Activated T-helper 17 cell treated with anti-CD3 and anti-CD28 coated beads, Interleukin-2, amount 50 U/mL, for 72 hours (primary cell): Measurements from ENCODE around the gene ECT2L. TPM values are rescaled to one million over a fixed set of nuclear protein-coding genes. Genes with fewer than 3 reads are reported as not detected.

Source experiments
- ATAC-seq: fragments of 150-1000 bp; cut with Tn5 transposase; replicated peaks from 2 replicates; pipeline ENCODE4 v1.10.0; 2021; ENCODE audit warnings: mild to moderate bottlenecking, moderate library complexity
- H3K27ac Mint-ChIP-seq: one replicate; pipeline ENCODE4 v1.8.0; 2022; ENCODE audit warnings: mixed read lengths
- H3K27me3 Mint-ChIP-seq: one replicate; pipeline ENCODE4 v1.8.0; 2022; ENCODE audit warnings: mixed read lengths
- H3K36me3 Mint-ChIP-seq: one replicate; pipeline ENCODE4 v1.8.0; 2022; ENCODE audit warnings: low read depth, mild to moderate bottlenecking, mixed read lengths
- H3K4me1 Mint-ChIP-seq: one replicate; pipeline ENCODE4 v1.8.0; 2022; ENCODE audit warnings: mixed read lengths
- H3K4me3 Mint-ChIP-seq: one replicate; pipeline ENCODE4 v1.8.0; 2022; ENCODE audit warnings: mild to moderate bottlenecking, mixed read lengths
- H3K9me3 Mint-ChIP-seq: one replicate; pipeline ENCODE4 v1.8.0; 2022; ENCODE audit warnings: mixed read lengths
- total RNA-seq, 2 donors: library from RNA; stranded (reverse); gene quantifications; one replicate each; pipeline ENCODE4 v1.2.3, GENCODE V29; 2022

ECT2L gene
- total RNA-seq, 2 donors from 2014 or later = 0.11 TPM; not detected in 1

DNA sequence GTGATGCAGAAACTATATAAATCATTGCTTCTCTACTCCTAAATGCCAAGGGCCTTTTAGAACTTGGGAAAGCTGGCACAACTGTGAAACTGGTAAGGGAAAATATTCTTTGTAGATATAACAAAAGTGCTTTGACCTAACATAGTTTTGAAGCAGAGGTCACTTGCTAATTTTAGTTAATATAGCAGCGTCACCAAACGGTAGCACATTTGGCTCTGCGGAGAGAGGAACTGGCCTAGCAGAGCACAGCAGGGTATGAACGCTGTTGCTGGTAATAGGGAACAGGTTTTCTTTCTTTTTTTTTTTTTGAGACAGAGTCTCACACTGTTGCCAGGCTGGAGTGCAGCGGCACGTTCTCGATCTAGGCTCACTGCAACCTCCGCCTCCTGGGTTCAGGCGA is 67.4 kb downstream of the ECT2L start:
- Mint-ChIP-seq H3K27me3 (peaks cover 7% of the 10 kb centered on the region), H3K27ac (no peak overlapping the region), H3K9me3 (no peaks in the 10 kb centered on the region), H3K4me1 (no peaks in the 10 kb centered on the region), H3K36me3 (no peaks in the 10 kb centered on the region), H3K4me3 (no peak overlapping the region)
- ATAC-seq = no peak

DNA sequence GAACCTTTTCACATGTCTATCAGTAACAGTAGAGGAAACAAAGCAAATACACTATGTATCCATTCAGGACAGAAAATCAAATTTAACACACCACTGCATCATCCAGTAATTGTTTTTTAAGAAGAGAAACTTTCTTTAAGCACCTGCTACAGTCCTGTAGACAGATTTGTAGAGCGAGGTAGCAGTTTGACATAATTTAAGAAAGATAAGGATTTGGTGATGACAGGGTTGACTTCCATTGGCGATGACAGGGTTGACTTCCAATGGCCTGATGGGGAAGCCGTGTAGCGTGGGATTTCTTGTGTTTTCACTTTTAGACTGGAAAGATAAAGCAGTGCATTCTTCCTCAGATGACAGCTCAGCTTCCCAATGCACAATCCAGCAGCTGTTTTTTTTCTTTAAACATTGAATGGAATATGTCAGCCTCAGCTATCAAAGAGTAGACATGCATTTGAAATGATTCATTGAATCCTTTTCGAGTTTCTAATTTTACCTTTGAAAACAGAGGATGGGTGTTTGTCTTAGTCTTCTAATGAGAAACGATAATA is 68.5 kb downstream of the ECT2L start:
- peaks cover 7% of the 10 kb centered on the region for H3K27me3 Mint-ChIP-seq
- no peak for ATAC-seq
- H3K4me3 Mint-ChIP-seq = no peak overlapping the region
- H3K4me1 Mint-ChIP-seq = no peaks in the 10 kb centered on the region
- no peak overlapping the region for H3K27ac Mint-ChIP-seq
- H3K9me3 Mint-ChIP-seq = no peaks in the 10 kb centered on the region
- H3K36me3 Mint-ChIP-seq = no peaks in the 10 kb centered on the region

GRCh38 chr6:138865480-138866109 is 69.7 kb downstream of the ECT2L start:
- no peaks in the 10 kb centered on the region for H3K9me3 Mint-ChIP-seq
- no peaks in the 10 kb centered on the region for H3K36me3 Mint-ChIP-seq
- H3K4me3 Mint-ChIP-seq = no peak overlapping the region
- peak; percentile 18 for ATAC-seq
- no peak overlapping the region for H3K27ac Mint-ChIP-seq
- H3K27me3 Mint-ChIP-seq = peaks cover 7% of the 10 kb centered on the region
- no peaks in the 10 kb centered on the region for H3K4me1 Mint-ChIP-seq

DNA sequence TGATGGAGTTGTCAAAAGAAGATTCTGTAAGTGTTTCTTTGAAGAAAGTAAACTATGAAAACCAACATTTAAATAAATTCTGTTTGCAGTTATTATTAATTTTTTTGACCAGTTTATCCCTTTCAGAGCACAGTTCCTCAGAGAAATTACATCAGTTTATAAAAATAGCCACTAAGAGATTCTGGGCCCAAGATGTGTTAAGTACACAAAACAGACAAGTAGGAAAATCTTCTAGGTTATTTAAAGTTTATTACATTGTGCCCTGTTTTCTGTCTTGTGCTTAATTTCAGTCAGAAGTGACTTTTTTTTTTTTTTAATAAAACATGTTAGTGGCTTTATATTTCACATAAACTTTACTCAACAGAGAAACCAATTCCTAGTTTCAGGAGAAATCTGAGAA is 72.3 kb downstream of the ECT2L start:
- Mint-ChIP-seq H3K4me1 (no peaks in the 10 kb centered on the region), H3K36me3 (no peaks in the 10 kb centered on the region), H3K27me3 (peaks cover 5% of the 10 kb centered on the region), H3K27ac (no peak overlapping the region), H3K4me3 (no peak overlapping the region), H3K9me3 (no peaks in the 10 kb centered on the region)
- no peak for ATAC-seq

GRCh38 chr6:138869398-138869797 is 73.5 kb downstream of the ECT2L start:
- H3K36me3 Mint-ChIP-seq = no peaks in the 10 kb centered on the region
- no peaks in the 10 kb centered on the region for H3K4me1 Mint-ChIP-seq
- no peak overlapping the region for H3K27ac Mint-ChIP-seq
- peaks cover under 1% of the 10 kb centered on the region for H3K27me3 Mint-ChIP-seq
- H3K9me3 Mint-ChIP-seq = no peaks in the 10 kb centered on the region
- ATAC-seq = no peak
- no peak overlapping the region for H3K4me3 Mint-ChIP-seq

DNA sequence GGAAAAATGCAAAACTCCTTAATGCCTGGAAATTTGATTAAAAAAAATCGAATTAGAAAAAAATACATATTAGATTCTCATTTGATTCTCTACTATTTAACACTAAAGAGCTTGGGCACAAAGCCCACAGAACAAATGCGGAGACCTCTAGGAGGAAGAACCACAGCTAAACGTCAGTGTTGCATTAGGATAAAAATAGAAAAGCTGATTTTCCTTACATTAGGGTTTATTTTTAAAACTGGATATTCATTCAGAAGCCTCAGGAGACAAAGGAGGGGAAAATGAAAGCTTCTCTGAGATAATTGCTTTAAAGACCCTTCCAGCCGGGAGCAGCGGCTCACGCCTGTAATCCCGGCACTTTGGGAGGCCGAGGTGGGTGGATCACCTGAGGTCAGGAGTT is 77.3 kb downstream of the ECT2L start:
- no peak overlapping the region for H3K4me3 Mint-ChIP-seq
- H3K9me3 Mint-ChIP-seq = no peaks in the 10 kb centered on the region
- ATAC-seq = no peak
- no peaks in the 10 kb centered on the region for H3K4me1 Mint-ChIP-seq
- no peaks in the 10 kb centered on the region for H3K27me3 Mint-ChIP-seq
- no peak overlapping the region for H3K27ac Mint-ChIP-seq
- no peaks in the 10 kb centered on the region for H3K36me3 Mint-ChIP-seq

- Mint-ChIP-seq H3K36me3 (no peaks in the 10 kb centered on the region), H3K27me3 (no peaks in the 10 kb centered on the region), H3K27ac (peak overlapping the region; percentile 45), H3K9me3 (no peaks in the 10 kb centered on the region), H3K4me1 (no peaks in the 10 kb centered on the region), H3K4me3 (peak overlapping the region; percentile 9)
- peak; percentile 81 for ATAC-seq
Observed at GRCh38 chr6:138882369-138883017, 86.6 kb downstream of the ECT2L start.

DNA sequence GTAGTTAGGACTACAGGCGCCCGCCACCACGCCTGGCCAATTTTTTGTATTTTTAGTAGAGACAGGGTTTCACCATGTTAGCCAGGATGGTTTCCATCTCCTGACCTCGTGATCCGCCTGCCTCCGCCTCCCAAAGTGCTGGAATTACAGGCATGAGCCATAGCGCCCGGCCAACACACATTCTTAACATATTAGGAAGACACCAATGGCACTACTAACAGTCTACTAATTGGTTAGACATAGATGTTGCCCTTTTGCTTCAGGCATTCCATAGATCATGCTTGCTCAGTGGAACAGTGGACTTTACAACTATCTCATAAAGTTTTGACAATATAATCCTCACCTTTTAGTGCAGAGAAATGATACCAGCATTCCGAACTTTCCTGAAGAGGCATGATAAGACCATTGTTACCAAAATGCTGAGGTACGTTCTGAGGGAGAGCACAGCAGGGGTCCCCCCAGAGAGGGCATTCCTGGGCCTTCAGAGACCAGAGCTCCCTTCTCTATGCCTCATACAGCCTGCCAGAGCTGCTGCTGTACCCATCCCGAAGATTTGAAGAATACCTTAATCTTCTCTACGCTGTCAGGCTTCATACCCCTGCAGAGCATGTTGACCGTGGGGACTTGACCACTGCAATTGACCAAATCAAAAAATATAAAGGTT is 89.4 kb downstream of the ECT2L start:
- Mint-ChIP-seq H3K27ac (no peak overlapping the region), H3K36me3 (no peaks in the 10 kb centered on the region), H3K27me3 (no peaks in the 10 kb centered on the region), H3K9me3 (no peaks in the 10 kb centered on the region), H3K4me3 (no peak overlapping the region), H3K4me1 (no peaks in the 10 kb centered on the region)
- no peak for ATAC-seq

- Mint-ChIP-seq H3K9me3 (peaks cover 5% of the 10 kb centered on the region), H3K4me1 (peaks cover 9% of the 10 kb centered on the region), H3K4me3 (no peak overlapping the region), H3K36me3 (no peaks in the 10 kb centered on the region), H3K27ac (peak overlapping the region; percentile 51), H3K27me3 (no peaks in the 10 kb centered on the region)
- peak; percentile 59 for ATAC-seq
Observed at GRCh38 chr6:138891255-138891986, 95.5 kb downstream of the ECT2L start.

DNA sequence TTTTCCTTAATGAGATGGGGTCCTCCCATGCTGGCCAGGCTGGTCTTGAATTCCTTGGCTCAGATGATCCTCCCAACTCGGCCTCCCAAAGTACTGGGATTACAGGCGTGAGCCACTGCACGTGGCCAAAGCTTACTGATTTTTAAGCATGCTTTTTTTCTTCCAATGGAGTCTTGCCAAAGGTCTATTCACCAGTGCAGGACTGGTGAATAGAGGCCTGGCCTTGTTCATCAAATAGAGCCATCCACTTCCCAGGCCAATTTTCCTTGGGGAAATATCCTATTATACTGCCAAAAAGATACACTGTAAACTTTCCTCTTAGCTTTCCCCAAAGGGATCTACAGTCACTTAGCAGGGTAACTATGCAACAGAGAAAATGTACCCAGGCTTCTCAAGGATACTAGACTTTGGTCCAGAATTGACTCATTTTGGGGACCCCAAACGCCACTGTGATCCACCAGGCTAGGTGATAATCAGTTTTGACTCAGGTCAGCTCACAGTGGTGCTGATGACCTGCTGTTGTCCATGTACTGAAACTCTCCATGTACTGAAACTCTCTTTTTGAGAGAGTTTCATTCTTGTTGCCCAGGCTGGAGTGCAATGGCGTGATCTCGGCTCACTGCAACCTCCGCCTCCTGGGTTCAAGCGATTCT is 100.3 kb downstream of the ECT2L start:
- peaks cover 5% of the 10 kb centered on the region for H3K9me3 Mint-ChIP-seq
- no peak overlapping the region for H3K27ac Mint-ChIP-seq
- H3K4me1 Mint-ChIP-seq = peaks cover 9% of the 10 kb centered on the region
- H3K27me3 Mint-ChIP-seq = no peaks in the 10 kb centered on the region
- peaks cover 35% of the 10 kb centered on the region for H3K36me3 Mint-ChIP-seq
- ATAC-seq = no peak
- no peak overlapping the region for H3K4me3 Mint-ChIP-seq

- Mint-ChIP-seq H3K27me3 (no peaks in the 10 kb centered on the region), H3K9me3 (peaks cover 3% of the 10 kb centered on the region), H3K27ac (no peak overlapping the region), H3K36me3 (peaks cover 43% of the 10 kb centered on the region), H3K4me1 (peaks cover 4% of the 10 kb centered on the region), H3K4me3 (no peak overlapping the region)
- ATAC-seq = no peak
Observed at GRCh38 chr6:138897031-138897430, 101.1 kb downstream of the ECT2L start.

DNA sequence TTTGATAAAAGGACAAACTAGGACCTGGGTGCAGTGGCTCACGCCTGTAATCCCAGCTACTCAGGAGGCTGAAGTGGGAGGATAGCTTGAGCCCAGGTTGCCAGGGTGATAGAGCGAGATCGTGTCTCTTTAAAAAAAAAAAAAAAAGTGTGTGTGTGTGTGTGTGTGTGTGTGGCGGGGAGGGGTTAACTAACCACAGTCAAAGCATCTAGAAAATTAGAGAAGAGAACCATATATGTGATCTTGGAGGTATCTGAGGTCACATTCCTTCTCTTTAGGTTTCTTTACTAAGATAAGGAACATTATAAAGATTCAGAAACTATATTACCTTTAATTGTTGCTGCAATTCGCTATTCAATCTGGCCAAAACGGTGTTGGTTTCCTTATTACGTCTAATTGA is 111.3 kb downstream of the ECT2L start:
- Mint-ChIP-seq H3K36me3 (peaks cover 91% of the 10 kb centered on the region), H3K4me3 (no peak overlapping the region), H3K27me3 (no peaks in the 10 kb centered on the region), H3K27ac (peak overlapping the region; percentile 46), H3K4me1 (no peaks in the 10 kb centered on the region), H3K9me3 (no peaks in the 10 kb centered on the region)
- no peak for ATAC-seq

- H3K4me3 Mint-ChIP-seq = no peak overlapping the region
- H3K27me3 Mint-ChIP-seq = no peaks in the 10 kb centered on the region
- H3K4me1 Mint-ChIP-seq = no peaks in the 10 kb centered on the region
- H3K9me3 Mint-ChIP-seq = no peaks in the 10 kb centered on the region
- H3K36me3 Mint-ChIP-seq = peaks cover 98% of the 10 kb centered on the region
- ATAC-seq = no peak
- no peak overlapping the region for H3K27ac Mint-ChIP-seq
Observed at GRCh38 chr6:138909511-138909910, 113.6 kb downstream of the ECT2L start.

- Mint-ChIP-seq H3K9me3 (no peaks in the 10 kb centered on the region), H3K27ac (no peak overlapping the region), H3K4me3 (no peak overlapping the region), H3K36me3 (peaks cover 98% of the 10 kb centered on the region), H3K4me1 (no peaks in the 10 kb centered on the region), H3K27me3 (no peaks in the 10 kb centered on the region)
- no peak for ATAC-seq
Observed at GRCh38 chr6:138909975-138910374, 114.1 kb downstream of the ECT2L start.
